A549 (cell line): ENCODE measurements around the gene MEI1. TPM values are rescaled to one million over a fixed set of nuclear protein-coding genes. Genes with fewer than 3 reads are reported as not detected.

ENCODE experiments used
- ATAC-seq, 2 experiments: fragments of 200-7000 bp in 1 of 2; fragments of >200 bp in 1 of 2; cut with Nextera tagmentation in 1 of 2; cut with Tn5 transposase in 1 of 2; 3 replicates each; pipeline versions ENCODE4 v1.8.0 to v1.9.1; 2018 to 2020; ENCODE audit warnings: mild to moderate bottlenecking in 1 of 2, moderate library complexity in 1 of 2
- CTCF ChIA-PET: fragments of 300-600 bp; sonication (Branson Sonifier 250); formaldehyde crosslinking; extraction: SDS; loops from one replicate; lab custom pipeline; 2021; ENCODE audit warnings: antibody characterized with exemption, inconsistent platforms; lab: Yijun Ruan, JAX
- POLR2A ChIA-PET: fragments of 350-600 bp; formaldehyde crosslinking; extraction: SDS; loops from one replicate; lab custom pipeline; 2021; ENCODE audit warnings: antibody characterized with exemption, inconsistent platforms; lab: Yijun Ruan, JAX
- DNase-seq, 2 experiments: peaks; one replicate each; pipeline versions ENCODE4 v3.0.0 to v3.0.0-alpha.2; 2011 to 2016; ENCODE audit warnings: low read depth in 1 of 2, low spot score in 1 of 2
- FAIRE-seq: peaks from 2 replicates; lab custom pipeline; 2011; peaks lifted over from hg19 to GRCh38; lab: Jason Lieb, UNC
- H3K27ac ChIP-seq, 2 experiments: fragments of >200 bp; sonication (Bioruptor Twin); formaldehyde crosslinking; 3 replicates each; pipeline ENCODE4 v1.5.1; 2016 to 2017
- H3K4me1 ChIP-seq: fragments of >200 bp; sonication (Bioruptor Twin); formaldehyde crosslinking; 3 replicates; pipeline ENCODE4 v1.6.1; 2016
- H3K4me2 ChIP-seq: fragments of >200 bp; sonication (Bioruptor Twin); formaldehyde crosslinking; 3 replicates; pipeline ENCODE4 v1.6.1; 2016
- H3K4me3 ChIP-seq: fragments of >200 bp; sonication (Bioruptor Twin); formaldehyde crosslinking; 3 replicates; pipeline ENCODE4 v1.5.1; 2016
- H3K9me3 ChIP-seq: fragments of >200 bp; sonication (Bioruptor Twin); formaldehyde crosslinking; 3 replicates; pipeline ENCODE4 v1.6.1; 2016
- CEBPB ChIP-seq, 2 experiments: fragments of >200 bp in 1 of 2; sonication (Bioruptor Twin) in 1 of 2; formaldehyde crosslinking in 1 of 2; IDR thresholded peaks; 2 replicates each; pipeline ENCODE4 v1.6.1; 2012 to 2016
- E2F6 ChIP-seq: IDR thresholded peaks from 2 replicates; pipeline ENCODE4 v1.6.1; 2012; ENCODE audit warnings: low read depth, borderline replicate concordance
- EHF ChIP-seq: fragments of 250-450 bp; sonication (Bioruptor Pico); IDR thresholded peaks from 2 replicates; pipeline ENCODE4 v1.5.0; 2020; ENCODE audit warnings: mild to moderate bottlenecking
- ELK1 ChIP-seq: fragments of 150-350 bp; IDR thresholded peaks from 2 replicates; pipeline ENCODE4 v1.6.1; 2014; ENCODE audit warnings: low read depth, mild to moderate bottlenecking, low read length
- JUN ChIP-seq, 2 experiments: fragments of >200 bp; sonication (Bioruptor Twin); formaldehyde crosslinking; IDR thresholded peaks; 2 replicates in 1 of 2; 3 replicates in 1 of 2; pipeline ENCODE4 v1.6.1; 2016 to 2017
- JUNB ChIP-seq: fragments of >200 bp; sonication (Bioruptor Twin); formaldehyde crosslinking; IDR thresholded peaks from 2 replicates; pipeline ENCODE4 v1.6.1; 2016
- MAX ChIP-seq: IDR thresholded peaks from 2 replicates; pipeline ENCODE4 v1.6.1; 2012
- POLR2A ChIP-seq: IDR thresholded peaks from 2 replicates; pipeline ENCODE4 v1.6.1; 2012; ENCODE audit warnings: mild to moderate bottlenecking, low read length
- POLR2AphosphoS2 ChIP-seq: conservative IDR thresholded peaks from 2 replicates; pipeline ENCODE4 v1.6.1; 2012; ENCODE audit warnings: low read length, improper control_type of control experiment, inconsistent platforms
- RFX5 ChIP-seq: fragments of 450-650 bp; IDR thresholded peaks from 2 replicates; pipeline ENCODE4 v1.7.1; 2014; ENCODE audit warnings: antibody characterized with exemption, mild to moderate bottlenecking, moderate library complexity
- RNF2 ChIP-seq: fragments of 200-600 bp; sonication (generic); IDR thresholded peaks from 2 replicates; pipeline ENCODE4 v1.6.1; 2016; ENCODE audit warnings: low read depth, mild to moderate bottlenecking, antibody characterized with exemption, moderate library complexity, borderline replicate concordance
- ZC3H11A ChIP-seq: fragments of 450-650 bp; IDR thresholded peaks from 2 replicates; pipeline ENCODE4 v1.6.1; 2014; ENCODE audit warnings: antibody characterized with exemption, mild to moderate bottlenecking
- WGBS: methylation state at CpG from one replicate; pipeline ENCODE4 v1.1.6; 2017; ENCODE audit errors: missing lambda C conversion rate; 5-methylcytosine and 5-hydroxymethylcytosine counted together
- polyA plus RNA-seq, 4 experiments: library from polyadenylated mRNA; depleted of rRNA in 3 of 4; stranded (reverse); fragments of >200 nt; fragmentation: RNase III in 1 of 4; extraction: RNeasy Plus Mini Kit Qiagen cat#74134 plus additional on column Dnase treatment in 1 of 4; gene quantifications; 2 replicates in 3 of 4; 3 replicates in 1 of 4; pipeline ENCODE4 v1.2.3, GENCODE V29; 2011 to 2017
- TF ChIP-seq, protein P1 (sequence below): fragments of >200 bp; sonication (Bioruptor Twin); formaldehyde crosslinking; IDR thresholded peaks from 2 replicates; pipeline ENCODE4 v1.6.1; 2016
- TF ChIP-seq, protein P2 (sequence below): fragments of >200 bp; sonication (Bioruptor Twin); formaldehyde crosslinking; IDR thresholded peaks from 3 replicates; pipeline ENCODE4 v1.6.1; 2016

The MEI1 gene
- polyA plus RNA-seq, 2 of the 4 experiments (the other 2 are of a cell fraction): 0.12 TPM; not detected in 1

GRCh38 chr22:41798736-41799135 lies 99.4 kb downstream of the MEI1 start:
- FAIRE-seq: no peak
- POLR2A ChIA-PET: interaction anchor here (1.1 kb wide), 1 partner anchor 16 kb away, joined by 3 read pairs; no protein-coding TSS in a partner anchor
- 74% methylated on average over 2 of the region's 2 CpGs for WGBS

DNA sequence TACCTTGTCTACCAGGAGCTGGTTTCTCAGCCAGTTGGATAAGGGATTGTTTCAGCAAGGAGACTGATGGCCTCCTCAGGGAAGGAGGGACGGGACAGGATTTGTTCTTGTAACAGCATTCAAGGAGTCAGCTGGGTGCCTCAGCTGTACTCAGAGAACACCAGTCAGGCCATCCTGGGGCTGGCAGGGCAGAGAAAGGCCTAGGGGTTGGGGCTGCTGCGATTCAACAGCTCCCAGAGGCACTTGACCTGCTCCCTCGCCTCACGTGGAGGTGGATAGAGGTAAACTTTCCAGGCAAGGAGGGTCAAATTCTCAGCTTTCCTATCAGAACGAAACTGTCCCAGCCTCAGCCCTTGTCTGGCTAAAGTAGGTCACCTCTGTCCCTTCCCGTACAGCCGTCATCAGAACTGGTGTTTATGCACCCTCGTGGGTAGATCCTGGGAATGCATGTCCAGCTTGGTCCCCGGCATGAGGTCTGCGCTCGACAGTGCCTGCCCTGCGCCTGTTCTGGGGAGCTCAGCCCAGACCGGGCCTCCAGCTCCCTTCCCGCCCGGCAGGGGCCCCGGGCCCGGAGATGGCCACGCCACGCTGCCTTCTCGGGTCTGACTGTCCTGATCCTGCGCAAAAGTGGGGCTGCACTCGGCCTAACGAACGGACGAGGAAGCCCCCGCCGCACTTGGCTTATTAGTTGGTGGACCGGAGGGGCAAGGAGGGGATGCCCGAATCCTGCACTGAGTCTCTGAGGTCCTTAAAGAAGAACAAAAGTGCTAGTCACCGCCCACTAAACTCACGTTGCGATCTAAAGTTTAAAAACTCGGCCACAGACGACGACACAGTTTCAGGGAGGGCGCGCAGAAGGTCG lies 100.4 kb downstream of the MEI1 start:
- DNase-seq (no peak), ATAC-seq (peak; percentile 10 to 13; a peak in 2 of 6 replicates), FAIRE-seq (no peak)
- TF ChIP-seq JUN (IDR thresholded peaks at IDR 0.05): no peak
- TF ChIP-seq JUNB: no peak
- no peak for TF ChIP-seq ELK1
- no peak for TF ChIP-seq RNF2
- no peak for TF ChIP-seq ZC3H11A
- Histone ChIP-seq H3K4me1 (peaks cover 12% of the 10 kb centered on the region; the same call in 2 of the 3 replicates), H3K4me3 (peak overlapping the region; percentile 87), H3K4me2 (peak overlapping the region; percentile 83), H3K27ac (peak overlapping the region; percentile 92 to 93), H3K9me3 (no peaks in the 10 kb centered on the region)
- ChIA-PET POLR2A (interaction anchor here (1.0 to 1.6 kb wide), 3 partner anchors 17 to 147 kb away, joined by 3 to 6 read pairs (median 5); partner anchors contain the start of gene CENPM), CTCF (interaction anchor here (0.6 to 3.0 kb wide), 4 partner anchors 10 to 102 kb away, joined by 3 to 18 read pairs (median 6); no protein-coding TSS in a partner anchor)
- 56% methylated on average over 22 of the region's 38 CpGs for WGBS

More at GRCh38 chr22:41798736-41799135, 99.4 kb downstream of the MEI1 start:
- no peak for ATAC-seq
- DNase-seq: no peak
- H3K27ac ChIP-seq: no peak overlapping the region
- no peak for TF ChIP-seq EHF (CRISPR knock-in tag)
- TF ChIP-seq POLR2AphosphoS2: no peak
- TF ChIP-seq, protein P1, sequence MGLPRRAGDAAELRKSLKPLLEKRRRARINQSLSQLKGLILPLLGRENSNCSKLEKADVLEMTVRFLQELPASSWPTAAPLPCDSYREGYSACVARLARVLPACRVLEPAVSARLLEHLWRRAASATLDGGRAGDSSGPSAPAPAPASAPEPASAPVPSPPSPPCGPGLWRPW: no peak
- H3K4me1 ChIP-seq: peaks cover 12% of the 10 kb centered on the region; the same call in 2 of the 3 replicates
- CTCF ChIA-PET: interaction anchor here (0.6 to 3.0 kb wide), 6 partner anchors 23 to 142 kb away, joined by 3 to 18 read pairs (median 3); no protein-coding TSS in a partner anchor
- H3K4me2 ChIP-seq: no peak overlapping the region
- H3K4me3 ChIP-seq: no peak overlapping the region
- H3K9me3 ChIP-seq: no peaks in the 10 kb centered on the region

GRCh38 chr22:41800348-41801146 lies 101.2 kb downstream of the MEI1 start, which contains the start of gene CCDC134:
Gene CCDC134 (plus strand): TSS chr22:41800679. CDS start chr22:41808891, 8,212 bp downstream.
- no peaks in the 10 kb centered on the region for H3K9me3 ChIP-seq
- peaks cover 12% of the 10 kb centered on the region; the same call in 2 of the 3 replicates for H3K4me1 ChIP-seq
- peak within 1 kb of the TSS; percentile 87 for H3K4me3 ChIP-seq
- ChIA-PET POLR2A (interaction anchor here (1.0 to 1.6 kb wide), 7 partner anchors 14 to 146 kb away, joined by 3 to 7 read pairs (median 4); partner anchors contain the start of genes CENPM and SREBF2), CTCF (interaction anchor here (0.8 to 3.0 kb wide), 5 partner anchors 11 to 141 kb away, joined by 3 to 18 read pairs (median 4); no protein-coding TSS in a partner anchor)
- H3K4me2 ChIP-seq: peak within 1 kb of the TSS; percentile 83
- H3K27ac ChIP-seq: peak within 1 kb of the TSS; percentile 92 to 93
- TF ChIP-seq E2F6 (peak; percentile 62; the same call in 1 of the 2 replicates), RFX5 (no peak), MAX (peak; percentile 70), POLR2A (peak; percentile 84), CEBPB (IDR thresholded peaks at IDR 0.05) (no peak), JUN (IDR thresholded peaks at IDR 0.05) (peak in 1 of 2 experiments; percentile 70; a peak in 2 of 5 replicates)
- TF ChIP-seq, protein P2, sequence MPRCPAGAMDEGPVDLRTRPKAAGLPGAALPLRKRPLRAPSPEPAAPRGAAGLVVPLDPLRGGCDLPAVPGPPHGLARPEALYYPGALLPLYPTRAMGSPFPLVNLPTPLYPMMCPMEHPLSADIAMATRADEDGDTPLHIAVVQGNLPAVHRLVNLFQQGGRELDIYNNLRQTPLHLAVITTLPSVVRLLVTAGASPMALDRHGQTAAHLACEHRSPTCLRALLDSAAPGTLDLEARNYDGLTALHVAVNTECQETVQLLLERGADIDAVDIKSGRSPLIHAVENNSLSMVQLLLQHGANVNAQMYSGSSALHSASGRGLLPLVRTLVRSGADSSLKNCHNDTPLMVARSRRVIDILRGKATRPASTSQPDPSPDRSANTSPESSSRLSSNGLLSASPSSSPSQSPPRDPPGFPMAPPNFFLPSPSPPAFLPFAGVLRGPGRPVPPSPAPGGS: 0 out of 3 replicates have a peak, but pooled peaks have one; percentile 51
- 3% methylated on average over 21 of the region's 52 CpGs for WGBS
- DNase-seq (peak; percentile 61 to 82), FAIRE-seq (no peak), ATAC-seq (peak; percentile 99 to 100)
